ENCODE results near the gene USP54. TPM values are rescaled to one million over a fixed set of nuclear protein-coding genes. Genes with fewer than 3 reads are reported as not detected.
"Not testable (repeated sequence)": the region's sequence is repeated elsewhere in the genome, so short reads cannot be mapped to it uniquely, and the experiment has no call there.

The USP54 gene, protein sequence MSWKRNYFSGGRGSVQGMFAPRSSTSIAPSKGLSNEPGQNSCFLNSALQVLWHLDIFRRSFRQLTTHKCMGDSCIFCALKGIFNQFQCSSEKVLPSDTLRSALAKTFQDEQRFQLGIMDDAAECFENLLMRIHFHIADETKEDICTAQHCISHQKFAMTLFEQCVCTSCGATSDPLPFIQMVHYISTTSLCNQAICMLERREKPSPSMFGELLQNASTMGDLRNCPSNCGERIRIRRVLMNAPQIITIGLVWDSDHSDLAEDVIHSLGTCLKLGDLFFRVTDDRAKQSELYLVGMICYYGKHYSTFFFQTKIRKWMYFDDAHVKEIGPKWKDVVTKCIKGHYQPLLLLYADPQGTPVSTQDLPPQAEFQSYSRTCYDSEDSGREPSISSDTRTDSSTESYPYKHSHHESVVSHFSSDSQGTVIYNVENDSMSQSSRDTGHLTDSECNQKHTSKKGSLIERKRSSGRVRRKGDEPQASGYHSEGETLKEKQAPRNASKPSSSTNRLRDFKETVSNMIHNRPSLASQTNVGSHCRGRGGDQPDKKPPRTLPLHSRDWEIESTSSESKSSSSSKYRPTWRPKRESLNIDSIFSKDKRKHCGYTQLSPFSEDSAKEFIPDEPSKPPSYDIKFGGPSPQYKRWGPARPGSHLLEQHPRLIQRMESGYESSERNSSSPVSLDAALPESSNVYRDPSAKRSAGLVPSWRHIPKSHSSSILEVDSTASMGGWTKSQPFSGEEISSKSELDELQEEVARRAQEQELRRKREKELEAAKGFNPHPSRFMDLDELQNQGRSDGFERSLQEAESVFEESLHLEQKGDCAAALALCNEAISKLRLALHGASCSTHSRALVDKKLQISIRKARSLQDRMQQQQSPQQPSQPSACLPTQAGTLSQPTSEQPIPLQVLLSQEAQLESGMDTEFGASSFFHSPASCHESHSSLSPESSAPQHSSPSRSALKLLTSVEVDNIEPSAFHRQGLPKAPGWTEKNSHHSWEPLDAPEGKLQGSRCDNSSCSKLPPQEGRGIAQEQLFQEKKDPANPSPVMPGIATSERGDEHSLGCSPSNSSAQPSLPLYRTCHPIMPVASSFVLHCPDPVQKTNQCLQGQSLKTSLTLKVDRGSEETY (N-terminal part only)
- total RNA-seq, result 9.7 and 16.4 TPM in 2 replicates

DNA sequence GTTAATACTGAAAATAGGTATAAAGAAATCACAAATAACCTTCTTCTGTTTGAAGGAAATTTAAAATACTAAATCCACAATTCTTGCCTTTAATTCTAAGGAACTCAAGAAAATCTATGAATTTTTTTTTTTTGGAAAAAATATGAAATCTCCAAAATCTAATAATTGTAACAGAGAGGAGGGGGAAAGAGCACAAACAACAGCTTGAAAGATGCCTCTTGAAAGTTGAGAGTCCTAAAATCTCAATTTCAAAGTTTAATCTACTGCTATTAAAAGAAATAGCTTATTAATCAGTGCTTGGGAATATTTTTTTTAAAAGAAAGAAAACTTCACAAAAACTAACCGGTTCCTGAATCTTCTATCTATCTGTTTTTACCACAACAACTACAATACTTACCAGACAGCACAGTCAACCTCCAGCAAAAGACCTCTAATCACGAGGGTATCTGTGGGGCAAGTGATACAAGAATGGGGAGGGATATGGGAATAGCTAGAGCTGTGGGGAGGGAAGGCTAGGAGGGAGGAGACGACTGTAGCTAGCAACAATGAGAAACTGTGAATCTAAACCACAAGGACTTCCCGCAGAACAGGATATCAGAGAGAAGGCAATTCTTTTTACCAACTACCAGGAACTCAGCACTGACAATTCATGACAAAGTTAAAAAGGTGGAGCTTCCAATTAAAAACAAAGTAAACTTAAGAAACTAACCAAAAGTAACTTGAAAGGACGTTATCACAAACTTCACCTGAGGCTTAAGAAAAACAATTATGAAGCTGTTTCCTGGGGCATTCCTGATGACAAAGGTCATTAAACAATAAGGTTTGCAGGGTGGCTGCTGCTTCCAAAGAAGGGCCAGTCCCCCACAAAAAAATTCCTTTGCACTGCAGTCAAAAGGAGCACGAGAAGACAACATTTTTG is at the start of gene USP54:
TSS of gene USP54 (minus strand) at position 462 of the 919 bp plus-strand sequence. CDS start 15,684 bp downstream, outside the sequence.
- no peak for DNase-seq (ENCODE audit: extremely low read depth, low read depth, low spot score)

DNA sequence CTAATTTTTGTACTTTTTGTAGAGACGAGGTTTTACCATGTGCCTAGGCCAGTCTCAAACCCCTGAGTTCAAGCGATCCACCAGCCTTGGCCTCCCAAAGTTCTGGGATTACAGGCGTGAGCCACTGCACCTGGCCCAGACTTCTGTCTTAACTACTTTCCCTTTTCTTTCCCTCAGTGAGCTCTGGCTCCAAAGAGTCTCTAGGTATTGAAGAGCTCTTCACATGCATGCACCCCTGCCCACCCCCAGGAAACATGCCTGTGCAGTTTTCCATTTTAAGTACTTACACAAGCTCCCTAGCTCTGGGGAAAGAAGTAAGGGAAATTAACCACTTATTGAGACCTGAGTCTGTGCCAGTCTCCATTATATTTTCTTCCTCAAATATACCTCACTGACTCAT is 48.1 kb upstream of the USP54 start:
- DNase-seq (ENCODE audit: extremely low read depth, low read depth, low spot score), result no peak

DNA sequence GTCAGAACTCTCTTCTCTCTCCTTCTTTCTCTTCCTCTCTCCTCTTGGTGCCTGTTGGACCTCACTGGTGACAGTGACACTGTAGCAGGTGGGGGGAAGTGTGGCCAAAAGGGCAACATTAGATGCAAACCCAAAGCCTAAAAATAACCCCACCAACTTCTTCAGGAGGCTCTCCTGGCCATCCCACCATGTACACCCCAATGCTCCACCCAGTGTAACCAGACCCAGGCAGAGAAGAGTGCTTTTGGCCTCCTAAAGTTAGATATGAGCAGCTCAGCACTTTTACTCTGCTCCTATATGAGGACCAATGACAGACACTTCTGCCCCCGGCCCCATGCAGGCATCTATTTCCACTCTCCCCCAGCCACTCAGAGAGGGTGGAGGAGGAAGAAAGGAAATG is 44.6 kb upstream of the USP54 start:
- DNase-seq (ENCODE audit: extremely low read depth, low read depth, low spot score), result no peak

DNA sequence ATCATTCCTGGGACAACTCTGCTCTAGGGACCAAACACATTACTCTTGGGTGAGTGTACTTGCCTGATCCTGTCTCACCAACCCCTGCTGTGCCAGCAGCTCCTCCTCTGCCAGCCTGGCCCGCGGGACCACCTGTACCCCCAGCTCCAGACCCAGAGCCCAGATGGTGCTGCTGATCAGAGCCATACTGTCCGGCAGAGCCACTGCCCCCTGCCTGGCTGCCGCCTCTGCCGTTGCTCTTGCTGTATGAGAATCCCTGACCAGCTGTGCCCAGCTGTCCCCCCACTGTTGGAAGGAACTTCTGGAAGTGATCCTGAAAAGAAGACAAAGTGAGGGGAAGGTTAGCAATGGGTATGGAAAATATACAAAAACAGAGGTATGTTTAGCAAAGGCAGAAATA is 43.3 kb upstream of the USP54 start:
- no peak for DNase-seq (ENCODE audit: extremely low read depth, low read depth, low spot score)

DNA sequence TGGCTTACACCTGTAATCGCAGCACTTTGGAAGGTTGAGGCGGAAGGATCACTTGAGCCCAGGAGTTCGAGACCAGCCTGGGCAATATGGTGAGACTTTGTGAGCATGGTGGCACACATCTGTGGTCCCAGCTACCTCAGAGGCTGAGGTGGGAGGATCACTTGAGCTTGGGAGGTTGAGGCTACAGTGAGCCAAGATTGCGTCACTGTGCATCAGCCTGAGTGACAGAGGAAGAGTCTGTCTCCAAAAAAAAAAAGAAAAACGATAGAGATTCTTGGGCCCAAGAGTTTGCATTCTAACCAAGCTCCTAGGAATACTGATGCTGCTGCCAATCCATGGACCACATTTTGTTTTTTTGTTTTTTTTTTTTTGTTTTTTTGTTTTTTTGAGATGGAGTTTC is 38.0 kb upstream of the USP54 start:
- DNase-seq (ENCODE audit: extremely low read depth, low read depth, low spot score), result no peak

DNA sequence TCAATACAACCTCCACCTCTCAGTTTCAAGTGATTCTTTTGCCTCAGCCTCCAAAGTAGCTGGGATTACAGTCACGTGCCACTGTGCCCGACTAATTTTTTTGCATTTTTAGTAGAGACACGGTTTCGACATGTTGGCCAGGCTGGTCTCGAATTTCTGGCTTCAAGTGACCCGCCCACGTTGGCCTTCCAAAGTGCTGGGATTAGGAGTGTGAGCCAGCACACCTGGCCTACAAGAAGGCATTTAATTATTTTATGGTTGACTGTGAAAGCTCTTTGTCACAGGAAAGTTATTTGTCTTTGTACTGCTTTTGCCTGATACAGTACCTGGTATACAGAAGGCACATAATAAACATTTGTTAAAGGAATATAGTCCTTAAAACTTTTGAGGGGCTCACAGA is 37.3 kb upstream of the USP54 start:
- no peak for DNase-seq (ENCODE audit: extremely low read depth, low read depth, low spot score)

DNA sequence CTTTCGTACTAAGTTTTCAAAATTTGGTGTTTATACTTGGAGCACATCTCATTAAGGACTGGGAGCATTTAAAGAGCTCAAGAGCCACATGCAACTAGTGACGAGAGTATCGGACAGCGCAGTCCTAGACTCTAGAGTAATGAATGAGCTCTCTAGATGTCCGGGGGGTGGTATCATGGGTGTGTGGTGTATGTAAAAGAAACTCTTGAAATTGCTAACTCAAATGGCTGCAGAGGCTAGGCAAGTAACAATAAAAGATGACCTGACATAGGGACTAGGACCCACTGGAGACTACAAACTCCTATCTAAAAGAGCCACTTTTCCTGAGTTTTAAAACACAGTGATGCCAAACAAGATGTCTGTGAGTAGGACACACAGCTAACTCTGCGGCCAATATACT is 36.2 kb upstream of the USP54 start:
- no peak for DNase-seq (ENCODE audit: extremely low read depth, low read depth, low spot score)

DNA sequence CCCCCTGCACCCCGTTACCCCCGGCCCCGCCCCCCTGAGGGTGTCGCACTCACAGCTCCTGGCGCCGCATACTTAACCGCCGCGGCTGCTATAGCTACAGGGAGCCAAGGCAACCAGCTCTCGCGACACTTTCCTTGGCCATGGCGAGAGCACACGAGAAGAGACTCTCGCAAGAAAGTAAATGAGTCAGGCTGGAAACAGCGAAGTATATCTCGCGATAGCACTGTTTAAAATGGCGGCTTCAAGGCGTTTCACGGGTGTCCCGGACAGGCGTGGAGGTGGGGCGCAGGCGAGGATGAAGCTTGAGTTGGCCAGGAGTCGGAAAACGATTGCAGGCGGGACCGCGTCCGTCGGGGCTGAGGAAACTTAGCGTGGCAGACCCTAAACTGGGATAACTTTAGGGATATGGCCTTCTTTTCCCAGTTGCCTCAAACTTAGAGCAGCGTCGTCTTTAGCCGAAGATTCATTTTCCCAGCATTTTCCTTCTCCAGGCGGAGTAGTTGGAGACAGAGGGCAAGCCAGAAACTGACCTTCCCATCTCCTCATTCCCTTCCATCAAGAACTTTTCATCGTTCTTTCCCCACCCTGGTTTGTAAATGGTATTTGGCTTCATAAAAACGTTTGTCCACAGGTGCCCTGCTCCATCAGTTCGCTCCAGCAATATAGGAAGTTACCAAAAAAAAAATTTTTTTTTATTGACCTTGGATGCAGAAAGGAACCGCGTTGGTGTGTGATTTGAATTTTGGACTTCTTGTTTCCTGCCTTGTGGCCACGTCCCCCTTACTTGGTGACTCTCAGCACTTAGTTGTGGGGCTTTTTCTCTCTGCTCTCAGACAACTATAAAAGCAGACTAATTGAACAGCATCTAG is 35.0 kb upstream of the USP54 start:
- DNase-seq (ENCODE audit: extremely low read depth, low read depth, low spot score), result peak; percentile 97

DNA sequence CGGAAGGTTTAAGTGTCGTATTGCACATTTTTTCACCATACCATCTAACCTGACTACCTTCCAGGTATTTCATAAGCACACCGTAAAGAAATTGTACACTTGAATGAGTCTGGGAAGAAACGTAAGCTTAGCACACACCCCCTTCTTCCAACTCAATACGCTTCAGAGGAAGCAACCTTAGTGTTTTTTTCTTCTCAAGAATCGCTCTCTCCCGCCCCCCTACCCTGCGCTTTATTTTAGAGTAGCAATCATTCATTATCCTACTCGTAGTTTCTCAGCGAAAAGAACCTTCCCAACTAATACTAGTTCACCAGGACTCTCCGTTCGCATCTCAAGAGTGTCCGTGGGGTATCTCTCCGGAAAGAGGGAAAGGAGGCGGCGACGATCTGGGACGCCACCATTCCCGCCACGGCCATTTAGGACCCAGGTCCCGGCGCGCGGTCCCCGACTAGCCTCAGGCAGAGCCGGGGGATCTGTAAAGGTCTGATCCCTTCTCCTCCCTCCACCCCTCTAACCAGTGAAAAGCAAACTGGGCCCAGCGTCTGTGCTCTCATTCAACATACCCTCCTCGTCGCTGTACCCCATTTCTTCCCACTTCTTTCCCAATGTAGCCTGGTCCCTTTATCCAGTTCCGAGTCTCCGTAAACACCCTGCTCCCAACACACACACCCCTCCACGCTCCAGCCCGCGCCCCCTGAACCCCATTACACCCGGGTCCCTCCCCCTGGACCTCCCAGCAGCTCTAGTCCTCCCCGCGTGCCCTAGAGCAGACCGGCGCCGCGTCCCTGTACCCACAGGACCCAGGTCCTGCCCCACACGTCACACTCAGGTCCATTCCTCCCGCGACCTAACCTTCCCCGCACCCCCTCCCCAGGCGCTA is 34.1 kb upstream of the USP54 start:
- DNase-seq (ENCODE audit: extremely low read depth, low read depth, low spot score), result no peak

DNA sequence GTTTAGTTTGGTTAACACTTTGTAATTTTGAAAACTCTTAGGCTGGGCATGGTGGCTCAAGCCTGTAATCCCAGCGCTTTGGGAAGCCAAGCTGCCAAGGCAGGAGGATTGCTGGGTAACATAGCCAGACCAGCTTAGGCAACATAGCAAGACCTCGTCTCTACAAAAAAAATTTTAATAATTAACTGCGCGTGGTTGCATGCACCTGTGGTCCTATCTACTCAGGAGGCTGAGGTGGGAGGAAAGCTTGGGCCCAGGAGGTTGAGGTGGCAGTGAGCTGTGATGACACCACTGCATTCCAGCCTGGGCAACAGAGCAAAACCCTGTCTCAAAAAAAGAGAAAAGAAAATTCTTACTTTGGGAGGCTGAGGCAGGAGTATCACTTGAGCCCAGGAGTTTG is 31.9 kb upstream of the USP54 start:
- DNase-seq (ENCODE audit: extremely low read depth, low read depth, low spot score), result no peak

DNA sequence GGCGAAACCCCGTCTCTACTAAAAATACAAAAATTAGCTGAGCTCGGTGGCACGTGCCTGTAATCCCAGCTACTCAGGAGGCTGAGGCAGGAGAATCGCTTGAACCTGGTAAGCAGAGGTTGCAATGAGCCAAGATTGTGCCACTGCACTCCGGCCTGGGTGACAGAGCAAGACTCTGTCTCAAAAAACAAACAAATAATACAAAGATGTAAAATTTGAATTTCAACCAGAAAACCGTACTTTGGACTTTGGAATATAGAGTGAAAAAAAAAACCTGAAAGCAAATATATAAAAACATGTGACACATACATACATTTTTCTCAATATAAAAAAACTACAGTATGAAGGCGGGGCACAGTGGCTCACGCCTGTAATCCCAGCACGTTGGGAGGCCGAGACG is 29.8 kb upstream of the USP54 start:
- DNase-seq (ENCODE audit: extremely low read depth, low read depth, low spot score), result not testable (repeated sequence)

DNA sequence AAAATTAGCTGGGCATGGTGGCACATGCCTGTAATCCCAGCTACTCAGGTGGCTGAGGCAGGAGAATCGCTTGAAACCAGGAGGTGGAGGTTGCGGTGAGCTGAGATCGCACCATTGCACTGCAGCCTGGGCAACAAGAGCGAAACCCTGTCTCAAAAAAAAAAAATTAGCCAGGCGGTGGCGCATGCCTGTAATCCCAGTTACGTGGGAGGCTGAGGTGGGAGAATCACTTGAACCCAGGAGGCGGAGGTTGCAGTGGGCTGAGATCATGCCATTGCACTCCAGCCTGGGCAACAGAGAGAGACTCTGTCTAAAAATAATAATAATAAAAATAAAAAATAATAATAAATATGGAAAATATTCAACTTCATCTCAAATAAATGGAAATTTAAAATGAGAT is 26.0 kb upstream of the USP54 start:
- not testable (repeated sequence) for DNase-seq (ENCODE audit: extremely low read depth, low read depth, low spot score)

DNA sequence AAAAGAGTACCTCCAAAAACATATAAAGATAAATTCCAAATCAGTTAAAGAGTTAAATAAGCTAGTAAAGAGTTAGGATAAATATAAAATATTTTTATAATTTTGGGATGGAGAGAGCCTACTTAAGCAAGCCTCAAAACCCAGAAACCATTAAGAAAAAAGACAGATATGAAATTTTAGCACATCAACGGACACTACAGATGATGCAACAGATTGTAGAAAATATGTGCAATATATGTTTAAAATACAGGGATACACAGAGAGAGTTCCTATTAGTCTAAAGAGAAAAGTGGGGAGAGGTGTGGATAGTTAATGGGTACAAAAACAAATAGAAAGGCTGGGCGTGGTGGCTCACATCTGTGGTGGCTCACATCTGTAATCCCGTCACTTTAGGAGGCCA is 23.6 kb upstream of the USP54 start:
- DNase-seq (ENCODE audit: extremely low read depth, low read depth, low spot score), result no peak

DNA sequence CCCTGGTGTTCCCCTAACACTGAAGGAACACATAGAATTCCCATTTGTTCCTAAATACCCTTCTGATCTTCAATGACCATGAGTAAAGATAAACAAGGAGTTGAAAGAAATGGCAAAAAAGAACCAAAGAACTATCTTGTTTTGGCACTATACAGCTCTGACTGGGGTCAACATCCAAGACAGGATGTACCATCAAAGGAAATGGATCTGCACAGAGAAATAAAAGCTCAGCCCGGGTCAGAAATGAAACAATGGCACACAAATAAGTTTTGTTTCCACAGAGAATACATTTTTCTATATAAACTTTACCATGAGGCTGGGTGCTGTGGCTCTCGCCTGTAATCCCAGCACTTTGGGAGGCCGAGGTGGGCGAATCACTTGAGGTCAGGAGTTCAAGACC is 18.0 kb upstream of the USP54 start:
- no peak for DNase-seq (ENCODE audit: extremely low read depth, low read depth, low spot score)

DNA sequence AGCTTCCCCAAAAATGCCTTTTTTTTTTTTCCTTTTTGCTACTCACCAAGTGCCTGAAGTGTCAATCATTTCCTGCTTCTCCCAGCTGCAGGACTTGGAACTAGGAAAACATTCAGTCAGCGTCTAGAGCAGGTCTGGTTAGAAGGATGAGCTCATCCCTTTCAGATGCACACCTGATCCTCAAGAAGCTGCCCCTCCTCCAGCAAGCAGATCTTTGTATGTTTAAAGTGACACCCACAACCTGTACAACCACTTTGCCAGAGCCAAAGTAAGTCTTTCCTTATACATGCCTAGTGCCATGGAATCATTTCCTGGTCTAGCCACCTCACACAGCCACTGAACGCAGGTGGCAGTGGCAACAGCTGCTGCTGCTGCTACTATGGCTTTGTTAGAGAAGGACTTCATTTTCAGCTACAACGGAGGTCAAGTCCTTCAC is 10.4 kb upstream of the USP54 start:
- DNase-seq (ENCODE audit: extremely low read depth, low read depth, low spot score), result no peak

DNA sequence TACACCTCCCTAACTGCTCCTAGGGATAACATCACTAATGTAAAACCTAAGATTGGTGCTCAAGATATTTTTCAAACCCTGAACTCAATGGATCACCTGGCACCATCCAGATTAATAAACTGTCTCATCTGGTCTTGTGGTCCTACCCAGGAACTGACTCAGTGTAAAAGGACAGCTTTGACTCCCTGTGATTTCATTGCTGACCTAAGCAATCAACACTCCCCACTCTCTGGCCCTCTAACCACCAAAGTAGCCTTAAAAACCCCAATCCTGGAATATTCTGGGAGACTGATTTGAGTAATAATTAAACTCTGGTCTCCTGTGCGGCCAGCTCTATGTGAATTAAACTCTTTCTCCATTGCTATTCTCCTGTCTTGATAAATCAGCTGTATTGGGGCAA is 6.2 kb upstream of the USP54 start:
- DNase-seq (ENCODE audit: extremely low read depth, low read depth, low spot score), result no peak

DNA sequence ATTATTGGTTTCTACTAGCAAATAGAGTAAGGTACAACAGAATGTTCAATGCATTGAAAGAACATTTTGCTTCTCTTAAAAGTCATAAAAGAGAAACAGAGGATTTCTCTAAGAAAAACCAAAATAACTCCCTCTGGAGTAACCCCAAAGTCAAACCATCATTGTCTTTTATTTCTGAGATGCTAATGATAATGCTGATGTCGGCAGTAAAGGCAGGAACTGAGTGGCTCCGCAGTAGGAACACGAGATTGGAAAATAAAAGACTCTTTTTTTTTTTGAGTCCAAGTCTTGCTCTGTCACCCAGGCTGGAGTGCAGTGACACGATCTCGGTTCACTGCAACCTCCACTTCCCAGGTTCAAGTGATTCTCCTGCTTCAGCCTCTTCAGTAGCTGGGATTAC is 2.7 kb upstream of the USP54 start:
- DNase-seq (ENCODE audit: extremely low read depth, low read depth, low spot score), result no peak

DNA sequence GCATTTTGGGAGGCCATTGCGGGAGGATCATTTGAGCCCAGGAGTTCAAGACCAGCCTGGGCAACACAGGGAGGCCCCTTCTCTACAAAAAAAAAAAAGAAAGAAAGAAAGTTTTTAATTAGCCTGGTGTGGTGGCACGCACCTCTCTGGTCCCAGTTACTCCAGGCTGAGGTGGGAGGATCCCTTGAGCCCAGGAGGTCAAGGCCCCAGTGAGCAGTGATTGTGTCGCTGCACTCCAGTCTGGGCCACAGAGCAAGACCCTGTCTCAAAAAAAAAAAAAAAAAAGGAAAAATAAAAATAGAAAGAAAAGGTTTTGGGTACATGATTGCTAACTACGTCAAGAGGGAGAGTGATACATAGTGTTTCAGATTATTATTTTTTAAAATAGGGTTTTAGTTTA is 2.0 kb upstream of the USP54 start:
- no peak for DNase-seq (ENCODE audit: extremely low read depth, low read depth, low spot score)

Measured in glomerular endothelial cell (primary cell).